Measurements from ENCODE around the gene RTN4R. TPM values are rescaled to one million over a fixed set of nuclear protein-coding genes. Genes with fewer than 3 reads are reported as not detected.

Gene RTN4R
- total and polyA plus RNA-seq, 9 donors, result 0.48 to 8.2 (median 1.8) TPM; not detected in 1

DNA sequence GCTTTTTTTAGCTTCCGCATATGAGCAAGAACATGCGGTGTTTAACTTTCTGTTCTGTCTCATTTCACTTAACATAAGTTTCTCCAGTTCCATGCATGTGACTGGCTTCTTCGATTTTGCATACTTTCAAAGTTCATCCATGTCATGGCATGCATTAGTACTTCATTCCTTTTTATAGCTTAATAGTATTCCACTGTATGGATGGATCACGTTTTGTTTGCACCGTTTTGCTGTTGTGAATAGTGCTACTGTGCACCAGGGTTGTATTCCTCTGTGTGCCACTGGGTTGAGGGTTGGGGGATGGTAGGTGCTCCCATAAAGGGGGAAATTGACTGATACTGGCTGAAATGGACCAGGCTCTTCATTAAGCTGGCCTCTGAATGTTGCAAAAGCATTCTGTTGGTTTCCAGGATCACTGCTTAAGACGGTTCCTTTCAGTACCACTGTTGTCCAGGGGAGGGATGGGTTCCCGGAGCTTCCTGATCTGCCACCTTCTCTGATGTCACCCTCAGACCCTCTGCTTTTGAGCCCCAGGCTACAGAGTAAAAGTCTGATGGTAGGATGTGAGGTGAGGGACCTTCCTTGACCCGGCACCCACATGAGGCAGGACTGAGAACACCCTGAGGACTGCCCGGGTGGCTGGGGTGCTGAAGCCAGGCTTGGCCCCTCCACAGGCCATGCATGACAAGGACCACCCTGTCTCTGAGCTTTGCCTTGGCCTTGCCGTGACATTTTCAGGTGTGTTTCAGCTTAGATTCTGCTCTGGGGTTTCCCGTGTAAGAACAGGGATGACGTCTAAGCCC is 27.3 kb upstream of the RTN4R start:
- intact Hi-C loops (cut with DNase I), result no loop called here
- DNase-seq, result no peak
- peaks cover 3% of the 10 kb centered on the region for H3K4me1 ChIP-seq (ENCODE audit: insufficient read depth)
- 76 to 84% (median 77%) methylated on average over 12 of the region's 12 CpGs for WGBS, 3 donors
- no peak overlapping the region for H3K27ac ChIP-seq
- no peak overlapping the region for H3K4me3 ChIP-seq
- no peaks in the 10 kb centered on the region for H3K36me3 ChIP-seq
- TF ChIP-seq, protein P1, sequence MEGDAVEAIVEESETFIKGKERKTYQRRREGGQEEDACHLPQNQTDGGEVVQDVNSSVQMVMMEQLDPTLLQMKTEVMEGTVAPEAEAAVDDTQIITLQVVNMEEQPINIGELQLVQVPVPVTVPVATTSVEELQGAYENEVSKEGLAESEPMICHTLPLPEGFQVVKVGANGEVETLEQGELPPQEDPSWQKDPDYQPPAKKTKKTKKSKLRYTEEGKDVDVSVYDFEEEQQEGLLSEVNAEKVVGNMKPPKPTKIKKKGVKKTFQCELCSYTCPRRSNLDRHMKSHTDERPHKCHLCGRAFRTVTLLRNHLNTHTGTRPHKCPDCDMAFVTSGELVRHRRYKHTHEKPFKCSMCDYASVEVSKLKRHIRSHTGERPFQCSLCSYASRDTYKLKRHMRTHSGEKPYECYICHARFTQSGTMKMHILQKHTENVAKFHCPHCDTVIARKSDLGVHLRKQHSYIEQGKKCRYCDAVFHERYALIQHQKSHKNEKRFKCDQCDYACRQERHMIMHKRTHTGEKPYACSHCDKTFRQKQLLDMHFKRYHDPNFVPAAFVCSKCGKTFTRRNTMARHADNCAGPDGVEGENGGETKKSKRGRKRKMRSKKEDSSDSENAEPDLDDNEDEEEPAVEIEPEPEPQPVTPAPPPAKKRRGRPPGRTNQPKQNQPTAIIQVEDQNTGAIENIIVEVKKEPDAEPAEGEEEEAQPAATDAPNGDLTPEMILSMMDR (IDR thresholded peaks at IDR 0.05), result no peak
- no peak for TF ChIP-seq POLR2A (IDR thresholded peaks at IDR 0.05)
- no peak for TF ChIP-seq EP300 (IDR thresholded peaks at IDR 0.05)
- H3K9me3 ChIP-seq, result no peaks in the 10 kb centered on the region
- no peaks in the 10 kb centered on the region for H3K27me3 ChIP-seq

DNA sequence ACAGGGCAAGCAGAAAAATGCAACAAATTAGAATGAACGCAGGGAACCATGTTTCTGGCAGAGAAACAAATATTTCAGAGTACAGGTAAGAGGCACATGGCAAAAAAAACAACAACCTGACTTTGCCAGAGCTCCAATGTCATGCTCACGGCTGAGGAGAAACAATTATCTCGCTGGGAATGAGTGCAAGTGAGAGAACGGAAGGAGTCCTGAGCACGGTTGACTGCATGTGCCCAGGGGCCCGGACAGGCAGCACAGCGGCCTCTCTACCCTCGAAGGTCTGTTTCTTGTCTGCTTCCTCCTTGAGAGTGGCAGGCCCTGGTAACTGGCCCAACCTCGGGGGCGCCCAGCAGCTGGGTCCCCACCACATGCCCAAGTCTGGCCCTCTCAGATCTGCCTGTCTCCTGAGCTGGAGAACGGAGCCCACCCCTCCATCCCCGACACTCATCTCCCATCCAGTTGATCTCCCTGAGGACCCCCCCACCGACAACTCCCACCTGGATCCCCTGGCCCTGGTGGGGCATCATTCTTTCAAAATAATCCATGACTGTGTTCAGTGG is 24.6 kb upstream of the RTN4R start:
- Histone ChIP-seq H3K4me1 (ENCODE audit: insufficient read depth) (no peaks in the 10 kb centered on the region), H3K27ac (no peak overlapping the region), H3K27me3 (no peaks in the 10 kb centered on the region), H3K9me3 (no peaks in the 10 kb centered on the region), H3K4me3 (no peak overlapping the region), H3K36me3 (no peaks in the 10 kb centered on the region)
- DNase-seq, result no peak
- WGBS, 3 donors, result 58 to 68% (median 59%) methylated on average over 13 of the region's 13 CpGs
- TF ChIP-seq POLR2A (IDR thresholded peaks at IDR 0.05) (no peak), EP300 (IDR thresholded peaks at IDR 0.05) (no peak)
- TF ChIP-seq, protein P1 (IDR thresholded peaks at IDR 0.05), result no peak
- intact Hi-C loops (cut with DNase I), result no loop called here

DNA sequence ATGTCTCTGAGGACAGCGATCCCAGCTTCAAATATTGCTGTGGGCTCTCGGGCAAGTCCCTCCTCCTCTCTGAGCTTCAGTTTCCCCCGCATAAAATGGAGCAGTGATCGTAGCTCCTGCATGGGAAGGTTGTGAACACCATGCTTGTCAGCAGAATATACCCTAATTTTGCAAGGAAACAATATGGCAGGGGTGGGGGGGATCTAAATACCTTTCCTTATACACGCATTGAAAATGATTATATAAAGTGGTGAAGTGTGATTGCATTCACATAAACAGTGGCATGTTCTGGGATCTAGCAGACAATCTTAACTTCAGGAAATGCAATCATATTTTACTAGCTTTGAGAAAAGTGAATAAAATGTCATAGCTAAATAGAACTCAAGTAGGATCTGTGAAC is 24.0 kb upstream of the RTN4R start:
- TF ChIP-seq, protein P1 (IDR thresholded peaks at IDR 0.05), result no peak
- no peak for TF ChIP-seq POLR2A (IDR thresholded peaks at IDR 0.05)
- TF ChIP-seq EP300 (IDR thresholded peaks at IDR 0.05), result no peak
- WGBS, 3 donors, result 68 to 80% (median 75%) methylated on average over 5 of the region's 5 CpGs
- Histone ChIP-seq H3K36me3 (no peaks in the 10 kb centered on the region), H3K27ac (no peak overlapping the region), H3K9me3 (no peaks in the 10 kb centered on the region), H3K4me1 (ENCODE audit: insufficient read depth) (no peaks in the 10 kb centered on the region), H3K27me3 (no peaks in the 10 kb centered on the region), H3K4me3 (no peak overlapping the region)
- intact Hi-C loops (cut with DNase I), result no loop called here
- no peak for DNase-seq

DNA sequence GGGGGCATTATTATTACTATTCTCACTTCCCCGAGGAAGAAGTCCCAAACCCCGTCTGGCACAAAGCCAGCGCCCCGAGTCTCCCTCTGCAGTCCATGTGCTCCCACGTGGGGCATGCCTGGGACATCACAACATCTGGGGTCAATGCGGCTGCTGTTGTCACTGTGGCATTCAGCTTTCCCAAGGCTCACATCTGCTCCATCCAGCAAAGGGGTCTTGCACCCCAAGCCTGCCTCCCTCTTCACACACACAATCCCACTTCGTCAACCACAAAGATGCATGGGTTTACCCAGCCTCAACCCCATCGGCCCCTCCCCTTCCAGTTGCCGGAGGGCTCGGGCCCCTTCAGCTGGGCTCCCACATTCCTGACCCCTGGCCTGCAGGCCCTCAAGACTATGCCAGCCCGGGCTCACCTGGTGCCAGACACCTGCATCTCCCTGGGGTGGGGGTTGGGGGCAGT is 23.5 kb upstream of the RTN4R start:
- no peaks in the 10 kb centered on the region for H3K9me3 ChIP-seq
- 31 to 47% (median 39%) methylated on average over 11 of the region's 11 CpGs for WGBS, 3 donors
- no peak overlapping the region for H3K27ac ChIP-seq
- H3K27me3 ChIP-seq, result no peaks in the 10 kb centered on the region
- DNase-seq, result no peak
- intact Hi-C loops (cut with DNase I), result no loop called here
- no peaks in the 10 kb centered on the region for H3K4me1 ChIP-seq (ENCODE audit: insufficient read depth)
- TF ChIP-seq EP300 (IDR thresholded peaks at IDR 0.05), result no peak
- TF ChIP-seq, protein P1 (IDR thresholded peaks at IDR 0.05), result no peak
- TF ChIP-seq POLR2A (IDR thresholded peaks at IDR 0.05), result no peak
- H3K4me3 ChIP-seq, result no peak overlapping the region
- H3K36me3 ChIP-seq, result no peaks in the 10 kb centered on the region

Data from ovary (tissue), 9 donors.